CD4-positive, alpha-beta T cell treated with Interleukin-4 for 1 hour (primary cell): Measurements from ENCODE around the gene GTF2IRD1.
"Not testable (repeated sequence)": the region's sequence is repeated elsewhere in the genome, so short reads cannot be mapped to it uniquely, and the experiment has no call there.

ENCODE experiments used
- DNase-seq, 2 donors: peaks; one replicate each; pipeline ENCODE4 v3.0.0-alpha.2; 2020 to 2022

The GTF2IRD1 gene, protein sequence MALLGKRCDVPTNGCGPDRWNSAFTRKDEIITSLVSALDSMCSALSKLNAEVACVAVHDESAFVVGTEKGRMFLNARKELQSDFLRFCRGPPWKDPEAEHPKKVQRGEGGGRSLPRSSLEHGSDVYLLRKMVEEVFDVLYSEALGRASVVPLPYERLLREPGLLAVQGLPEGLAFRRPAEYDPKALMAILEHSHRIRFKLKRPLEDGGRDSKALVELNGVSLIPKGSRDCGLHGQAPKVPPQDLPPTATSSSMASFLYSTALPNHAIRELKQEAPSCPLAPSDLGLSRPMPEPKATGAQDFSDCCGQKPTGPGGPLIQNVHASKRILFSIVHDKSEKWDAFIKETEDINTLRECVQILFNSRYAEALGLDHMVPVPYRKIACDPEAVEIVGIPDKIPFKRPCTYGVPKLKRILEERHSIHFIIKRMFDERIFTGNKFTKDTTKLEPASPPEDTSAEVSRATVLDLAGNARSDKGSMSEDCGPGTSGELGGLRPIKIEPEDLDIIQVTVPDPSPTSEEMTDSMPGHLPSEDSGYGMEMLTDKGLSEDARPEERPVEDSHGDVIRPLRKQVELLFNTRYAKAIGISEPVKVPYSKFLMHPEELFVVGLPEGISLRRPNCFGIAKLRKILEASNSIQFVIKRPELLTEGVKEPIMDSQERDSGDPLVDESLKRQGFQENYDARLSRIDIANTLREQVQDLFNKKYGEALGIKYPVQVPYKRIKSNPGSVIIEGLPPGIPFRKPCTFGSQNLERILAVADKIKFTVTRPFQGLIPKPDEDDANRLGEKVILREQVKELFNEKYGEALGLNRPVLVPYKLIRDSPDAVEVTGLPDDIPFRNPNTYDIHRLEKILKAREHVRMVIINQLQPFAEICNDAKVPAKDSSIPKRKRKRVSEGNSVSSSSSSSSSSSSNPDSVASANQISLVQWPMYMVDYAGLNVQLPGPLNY

DNA sequence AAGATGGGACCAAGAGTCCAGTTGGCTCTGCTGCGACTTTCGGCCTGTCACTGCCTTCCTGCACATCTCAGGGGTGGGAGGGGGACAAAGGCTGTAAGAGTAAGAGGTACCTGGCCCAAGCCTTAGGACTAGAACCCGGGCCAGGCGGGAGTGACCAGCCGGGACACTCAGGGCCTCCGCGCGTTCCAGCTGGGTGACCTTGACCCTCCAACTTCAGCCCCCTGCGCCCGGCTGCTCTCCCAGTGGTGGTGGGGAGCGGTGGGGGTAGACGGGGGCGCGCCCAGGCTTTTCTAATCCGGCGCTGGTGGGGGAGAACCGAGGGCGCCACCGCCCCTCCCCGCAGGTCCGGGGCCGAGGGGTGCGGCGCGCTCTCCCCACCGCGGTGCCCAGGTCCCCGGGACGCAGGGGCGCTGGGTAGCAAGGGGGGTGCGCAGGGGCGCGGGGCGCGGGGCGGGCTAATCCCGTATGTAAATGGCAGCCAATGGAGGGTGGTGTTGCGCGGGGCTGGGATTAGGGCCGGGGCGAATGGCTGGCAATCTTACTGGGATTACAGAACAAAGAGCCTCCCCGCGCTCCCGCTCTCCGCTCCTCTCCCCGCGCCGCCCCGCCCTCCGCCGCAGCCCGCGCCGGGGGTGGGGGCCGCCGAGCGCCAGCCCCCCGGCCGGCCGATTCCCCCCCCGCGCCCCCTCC is at the start of gene GTF2IRD1:
TSS of gene GTF2IRD1 (plus strand) at position 585 of the 690 bp plus-strand sequence. CDS start 54,175 bp downstream, outside the sequence.
- DNase-seq, result peak; percentile 32 to 41

DNA sequence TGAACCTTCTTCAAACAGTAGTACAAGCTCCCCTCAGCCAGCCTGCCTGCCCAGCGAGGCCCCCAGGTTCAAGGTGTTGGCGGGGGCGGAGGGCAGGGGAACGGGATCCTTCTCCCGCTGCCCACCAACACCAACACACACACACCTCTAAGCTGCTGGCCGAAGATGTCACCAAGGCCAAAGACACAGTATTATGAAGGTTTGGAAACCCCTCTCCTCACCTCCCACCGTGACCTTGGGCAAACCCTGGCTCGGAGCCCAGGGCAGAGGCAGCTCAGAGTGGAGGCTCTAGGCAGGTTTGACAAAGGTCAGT is 49.4 kb upstream of the GTF2IRD1 start:
- no peak for DNase-seq

GRCh38 chr7:74404741-74405140 is 49.0 kb upstream of the GTF2IRD1 start:
- no peak for DNase-seq

DNA sequence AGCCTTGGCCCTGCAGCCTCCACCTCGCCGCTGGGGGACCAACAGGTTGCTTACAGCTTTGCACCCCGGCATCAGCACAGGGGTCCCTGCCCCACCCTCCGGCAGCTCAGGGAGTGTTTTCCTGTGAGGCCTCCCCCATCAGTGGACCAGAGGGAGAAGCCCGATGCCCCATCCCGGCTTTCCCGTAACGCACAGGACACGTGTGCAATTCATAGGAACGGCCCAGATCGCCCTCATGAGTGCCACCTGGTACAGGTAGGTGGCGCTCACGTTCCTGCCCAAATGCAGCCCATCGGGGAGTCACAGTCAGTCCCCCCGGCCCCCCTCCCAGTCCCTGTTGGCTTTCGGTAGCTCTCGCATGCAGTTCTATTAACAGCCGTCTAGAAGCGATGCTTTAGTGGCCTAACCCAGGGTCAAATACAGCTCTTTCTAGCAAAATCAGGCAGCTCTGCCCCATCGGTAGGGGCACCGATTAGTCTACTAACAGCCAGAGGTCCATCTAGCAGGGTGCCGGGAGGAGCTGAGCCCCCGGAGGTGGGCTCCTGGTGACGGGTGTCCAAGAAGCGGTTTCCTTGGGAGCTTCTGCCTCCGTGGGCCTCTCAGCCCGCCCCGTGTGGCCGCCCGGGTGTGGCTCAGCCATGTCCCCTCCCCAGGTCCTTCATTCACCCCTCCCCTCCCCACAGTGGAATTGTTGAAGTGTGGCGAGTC is 48.4 kb upstream of the GTF2IRD1 start:
- no peak for DNase-seq

DNA sequence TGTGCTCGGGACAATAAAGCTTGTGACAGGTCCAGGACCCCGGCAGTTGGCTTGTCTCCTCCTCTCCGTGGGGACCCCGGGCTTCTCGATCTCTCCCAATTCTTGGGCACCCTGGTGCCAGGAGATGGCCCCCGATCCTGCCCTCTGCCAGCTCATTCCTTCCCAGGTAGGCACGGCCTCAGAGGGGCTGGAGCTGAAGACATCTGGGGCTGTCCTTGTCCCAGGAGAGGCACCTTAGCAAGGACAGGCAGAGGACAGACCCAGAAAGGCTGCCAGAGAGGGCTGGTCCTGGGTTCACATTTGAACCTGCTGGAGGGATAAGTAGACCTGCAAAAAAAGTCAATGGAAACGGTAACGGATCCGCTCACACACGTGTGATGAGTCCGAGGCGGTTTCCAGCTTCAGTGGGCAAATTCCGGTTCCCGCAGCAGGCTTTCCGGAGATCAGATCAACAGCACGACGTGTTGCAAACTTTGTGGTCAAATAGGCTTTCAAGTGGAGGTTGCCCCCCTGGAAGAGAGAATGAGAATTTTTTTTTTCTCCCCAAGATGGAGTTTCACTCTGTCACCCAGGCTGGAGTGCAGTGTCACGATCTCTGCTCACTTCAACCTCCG is 47.7 kb upstream of the GTF2IRD1 start:
- no peak for DNase-seq

GRCh38 chr7:74407958-74408357 is 45.7 kb upstream of the GTF2IRD1 start:
- no peak for DNase-seq

GRCh38 chr7:74409571-74409970 is 44.1 kb upstream of the GTF2IRD1 start:
- DNase-seq, result no peak

- no peak for DNase-seq
Observed at GRCh38 chr7:74410772-74411171, 42.9 kb upstream of the GTF2IRD1 start.

- not testable (repeated sequence) for DNase-seq
Observed at GRCh38 chr7:74411571-74411970, 42.1 kb upstream of the GTF2IRD1 start.

DNA sequence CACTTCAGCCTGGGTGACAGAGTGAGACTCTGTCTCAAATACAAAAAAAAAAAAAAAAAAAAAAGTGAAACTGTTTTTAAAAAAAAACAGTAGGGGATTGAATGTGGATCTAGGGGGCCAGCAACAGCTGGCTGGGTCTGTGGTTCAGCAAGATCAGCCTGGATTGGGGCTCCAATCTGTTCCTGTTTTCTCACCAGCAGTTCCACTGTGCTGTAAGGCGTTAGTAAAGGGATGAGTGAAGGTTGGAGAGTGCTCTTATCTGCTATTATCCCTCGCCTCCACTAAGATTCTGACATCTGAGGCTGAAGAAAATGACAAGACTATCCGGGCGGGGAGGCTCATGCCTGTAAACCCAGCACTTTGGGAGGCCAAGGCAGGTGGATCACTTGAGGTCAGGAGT is 41.6 kb upstream of the GTF2IRD1 start:
- no peak for DNase-seq

DNA sequence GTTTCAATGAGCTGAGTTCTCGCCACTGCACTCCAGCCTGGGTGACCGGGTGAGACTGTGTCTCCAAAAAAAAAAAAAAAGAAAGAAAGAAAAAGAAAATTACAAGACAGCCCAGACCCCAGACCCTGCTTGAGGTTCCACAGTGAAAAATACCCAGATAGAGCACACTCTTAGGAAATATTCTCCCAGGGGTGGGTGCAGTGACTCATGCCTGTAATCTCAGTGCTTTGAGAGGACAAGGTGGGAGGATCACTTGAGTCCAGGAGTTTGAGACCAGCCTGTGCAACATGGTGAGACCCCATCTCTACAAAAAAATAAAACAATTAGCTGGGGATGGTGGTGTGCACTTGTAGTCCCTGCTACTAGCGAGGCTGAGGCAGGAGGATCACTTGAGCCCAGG is 41.1 kb upstream of the GTF2IRD1 start:
- DNase-seq, result no peak

- DNase-seq, result not testable (repeated sequence)
Observed at GRCh38 chr7:74414595-74415333, 38.9 kb upstream of the GTF2IRD1 start.

GRCh38 chr7:74417419-74417971 is 36.2 kb upstream of the GTF2IRD1 start:
- peak; percentile 53 to 55 for DNase-seq

DNA sequence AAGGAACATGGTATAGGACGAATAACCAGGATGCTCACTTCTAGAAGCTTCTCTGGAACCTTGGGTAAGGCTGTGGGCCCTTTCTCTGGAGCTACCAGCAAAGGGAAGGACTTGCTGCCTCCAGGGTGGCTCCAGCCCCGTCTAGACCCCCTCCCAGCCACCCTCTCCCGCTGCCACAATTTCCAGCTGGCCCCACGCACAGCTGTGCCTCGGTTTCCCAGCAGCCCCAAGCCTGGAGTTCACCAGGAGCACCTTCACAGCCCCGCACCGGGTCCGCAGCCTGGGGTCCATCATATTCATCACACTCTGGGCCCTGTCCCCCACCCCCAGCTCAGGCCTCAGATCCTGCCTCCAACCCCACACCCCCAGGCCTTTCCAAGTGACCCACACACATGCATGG is 35.6 kb upstream of the GTF2IRD1 start:
- DNase-seq, result no peak

DNA sequence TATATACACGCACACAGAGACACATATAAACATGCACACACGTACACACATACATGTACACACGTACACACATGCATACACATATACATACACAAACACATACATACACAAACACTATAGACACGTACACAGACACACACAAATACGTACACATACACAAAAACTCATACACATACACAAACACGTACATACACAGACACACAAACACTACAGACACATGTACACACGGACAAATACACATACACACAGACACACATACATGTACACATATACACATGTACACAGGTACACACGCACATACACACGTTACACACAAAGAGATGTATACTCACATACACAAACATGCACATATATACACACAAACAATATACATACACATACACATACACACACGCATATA is 35.2 kb upstream of the GTF2IRD1 start:
- DNase-seq, result no peak

GRCh38 chr7:74419232-74419631 is 34.5 kb upstream of the GTF2IRD1 start:
- DNase-seq, result not testable (repeated sequence)

GRCh38 chr7:74420006-74420405 is 33.7 kb upstream of the GTF2IRD1 start:
- DNase-seq, result no peak

- DNase-seq, result no peak
Observed at GRCh38 chr7:74424291-74424880, 29.3 kb upstream of the GTF2IRD1 start.

- DNase-seq, result no peak
Observed at GRCh38 chr7:74428023-74428422, 25.7 kb upstream of the GTF2IRD1 start.

DNA sequence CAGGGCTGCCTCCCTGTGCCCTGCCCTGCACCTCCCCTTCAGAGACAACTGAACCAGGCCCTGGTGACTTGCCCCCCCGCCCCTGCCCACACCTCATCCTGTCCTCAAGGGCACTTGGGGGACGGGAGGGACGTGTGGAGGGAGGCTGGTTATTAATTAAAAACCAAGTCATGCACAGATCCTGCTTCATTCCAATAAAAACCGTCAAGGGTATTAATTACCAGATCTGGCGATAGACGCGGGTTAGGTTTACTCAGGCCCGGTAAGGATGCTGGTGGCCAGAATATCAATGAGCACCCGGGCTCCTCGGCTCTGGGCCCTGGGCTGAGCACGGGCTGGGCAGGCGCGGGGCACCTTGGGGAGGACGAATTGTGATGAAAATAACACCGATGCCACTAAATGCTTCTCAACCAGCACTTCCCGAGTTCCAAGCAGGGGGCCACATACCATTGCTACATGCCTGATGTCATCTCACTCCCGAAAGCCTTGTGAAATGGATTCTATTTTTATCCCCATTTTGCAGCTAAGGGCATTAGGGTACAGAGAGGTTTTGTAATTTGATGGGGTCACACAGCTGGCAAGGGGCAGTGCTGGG is 24.5 kb upstream of the GTF2IRD1 start:
- no peak for DNase-seq
